Vagina (tissue), 2 donors: Measurements from ENCODE around the gene SLC1A2. TPM values are rescaled to one million over a fixed set of nuclear protein-coding genes. Genes with fewer than 3 reads are reported as not detected.
A peak's percentile ranks its signal among the peaks of the same experiment; 100 is the strongest.

Experiments
- DNase-seq, 2 donors: peaks; one replicate each; pipeline ENCODE4 v3.0.0-alpha.2; 2017; ENCODE audit errors: extremely low spot score in 2 of 2
- H3K27ac ChIP-seq: fragments of 200-600 bp; sonication (generic); one replicate; pipeline ENCODE4 v1.5.1; 2019
- H3K27me3 ChIP-seq: fragments of 200-600 bp; sonication (generic); one replicate; pipeline ENCODE4 v1.5.1; 2019
- H3K36me3 ChIP-seq, 2 donors: fragments of 200-600 bp; sonication (generic); one replicate each; pipeline ENCODE4 v1.5.1; 2017 to 2019
- H3K4me1 ChIP-seq: fragments of 200-600 bp; sonication (generic); one replicate; pipeline ENCODE4 v1.5.1; 2019
- H3K4me3 ChIP-seq, 2 donors: fragments of 200-600 bp; sonication (generic); 1 replicate in 1 of 2; 2 replicates in 1 of 2; pipeline ENCODE4 v1.5.1; 2016 to 2019
- H3K9me3 ChIP-seq: fragments of 200-600 bp; sonication (generic); one replicate; pipeline ENCODE4 v1.5.1; 2019
- POLR2A ChIP-seq, 2 donors: fragments of 450-650 bp; IDR thresholded peaks; one replicate each; pipeline ENCODE4 v1.6.1; 2017; ENCODE audit warnings: antibody characterized with exemption in 2 of 2, mild to moderate bottlenecking in 2 of 2, moderate library complexity in 2 of 2
- POLR2AphosphoS5 ChIP-seq, 2 donors: sonication (generic); formaldehyde crosslinking; IDR thresholded peaks; one replicate each; pipeline ENCODE4 v1.9.0; 2017; ENCODE audit warnings: antibody characterized with exemption in 2 of 2, mild to moderate bottlenecking in 2 of 2, low read depth in 1 of 2; ENCODE audit not compliant: insufficient read depth in 1 of 2
- intact Hi-C: fragments of 100-400 bp; cut with DNase I; formaldehyde crosslinking; loops from one replicate; pipeline ENCODE4 v1.15.1; 2023
- total RNA-seq: library from RNA; depleted of rRNA; stranded (reverse); fragments of >200 nt; gene quantifications from one replicate; pipeline ENCODE4 v1.2.3, GENCODE V29; 2016
- TF ChIP-seq, protein P1 (sequence below), 3 experiments: fragments of 450-650 bp in 2 of 3; fragments of 200-600 bp in 1 of 3; sonication (generic) in 1 of 3; IDR thresholded peaks; one replicate each; pipeline ENCODE4 v1.5.1; 2017 to 2019; ENCODE audit warnings: antibody characterized with exemption in 3 of 3, mild to moderate bottlenecking in 2 of 3, moderate library complexity in 2 of 3

The SLC1A2 gene
- total RNA-seq, 1 donor from 2014 or later, result 4.7 TPM

DNA sequence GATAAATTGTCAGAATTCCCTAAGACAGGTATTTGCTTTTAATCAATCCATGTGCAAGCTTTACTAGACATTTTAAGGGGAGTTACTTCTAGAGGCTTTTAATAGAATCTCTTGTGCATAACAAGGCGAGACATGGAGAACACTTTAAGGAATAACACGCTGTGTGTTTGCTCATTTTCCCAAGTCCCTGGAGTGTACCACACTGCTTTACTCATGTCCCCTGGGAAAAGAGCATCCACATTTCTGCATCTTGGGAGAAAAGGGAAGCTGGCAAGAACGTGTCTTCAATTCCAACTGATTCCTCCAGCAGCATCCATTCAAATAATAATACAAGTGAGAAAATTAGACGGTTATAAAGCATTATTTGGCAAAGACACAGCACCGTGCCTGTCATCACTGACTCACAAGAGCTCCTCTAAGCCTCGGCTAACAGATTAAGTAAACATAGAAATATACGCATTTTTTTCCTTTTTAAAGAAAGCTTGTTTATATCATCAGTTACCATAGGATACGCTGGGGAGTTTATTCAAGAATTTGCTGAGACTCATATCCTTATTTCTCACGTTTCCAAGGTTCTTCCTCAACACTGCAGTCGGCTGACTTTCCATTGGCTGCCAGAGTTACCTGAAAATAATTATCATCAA, 158.9 kb downstream of the SLC1A2 start:
- no peaks in the 10 kb centered on the region for H3K9me3 ChIP-seq
- H3K27me3 ChIP-seq, result no peaks in the 10 kb centered on the region
- peak in 1 of 2 donors; percentile 20 for TF ChIP-seq POLR2AphosphoS5 (IDR thresholded peaks at IDR 0.05; ENCODE audit: insufficient read depth in 1 of 2, low read depth in 1 of 2)
- TF ChIP-seq, protein P1, sequence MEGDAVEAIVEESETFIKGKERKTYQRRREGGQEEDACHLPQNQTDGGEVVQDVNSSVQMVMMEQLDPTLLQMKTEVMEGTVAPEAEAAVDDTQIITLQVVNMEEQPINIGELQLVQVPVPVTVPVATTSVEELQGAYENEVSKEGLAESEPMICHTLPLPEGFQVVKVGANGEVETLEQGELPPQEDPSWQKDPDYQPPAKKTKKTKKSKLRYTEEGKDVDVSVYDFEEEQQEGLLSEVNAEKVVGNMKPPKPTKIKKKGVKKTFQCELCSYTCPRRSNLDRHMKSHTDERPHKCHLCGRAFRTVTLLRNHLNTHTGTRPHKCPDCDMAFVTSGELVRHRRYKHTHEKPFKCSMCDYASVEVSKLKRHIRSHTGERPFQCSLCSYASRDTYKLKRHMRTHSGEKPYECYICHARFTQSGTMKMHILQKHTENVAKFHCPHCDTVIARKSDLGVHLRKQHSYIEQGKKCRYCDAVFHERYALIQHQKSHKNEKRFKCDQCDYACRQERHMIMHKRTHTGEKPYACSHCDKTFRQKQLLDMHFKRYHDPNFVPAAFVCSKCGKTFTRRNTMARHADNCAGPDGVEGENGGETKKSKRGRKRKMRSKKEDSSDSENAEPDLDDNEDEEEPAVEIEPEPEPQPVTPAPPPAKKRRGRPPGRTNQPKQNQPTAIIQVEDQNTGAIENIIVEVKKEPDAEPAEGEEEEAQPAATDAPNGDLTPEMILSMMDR (IDR thresholded peaks at IDR 0.05), result no peak
- H3K27ac ChIP-seq, result peak overlapping the region; percentile 43
- peaks cover 25% of the 10 kb centered on the region for H3K4me1 ChIP-seq
- intact Hi-C loops, result no loop called here
- H3K4me3 ChIP-seq, result no peak overlapping the region
- DNase-seq, result no peak
- no peaks in the 10 kb centered on the region for H3K36me3 ChIP-seq

DNA sequence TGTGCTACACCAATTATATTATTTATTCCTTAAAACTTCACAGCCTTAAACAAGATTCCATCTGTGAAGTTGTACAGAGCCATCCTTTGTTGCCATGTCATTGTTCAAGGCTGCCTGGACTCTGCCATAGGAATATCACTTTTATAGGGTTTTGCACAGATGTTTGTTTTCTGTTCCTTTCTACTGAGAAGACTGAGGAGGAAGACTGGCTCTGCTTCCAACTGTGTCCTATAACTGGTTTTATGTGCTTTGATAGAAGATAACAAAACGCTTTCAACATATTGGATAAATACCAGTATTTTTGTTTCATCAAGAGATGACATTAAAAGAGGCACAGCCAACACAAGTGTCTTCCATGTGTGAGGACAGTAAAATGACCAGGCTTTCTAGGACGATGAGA, 159.8 kb downstream of the SLC1A2 start:
- TF ChIP-seq POLR2AphosphoS5 (IDR thresholded peaks at IDR 0.05; ENCODE audit: insufficient read depth in 1 of 2, low read depth in 1 of 2) (no peak), POLR2A (IDR thresholded peaks at IDR 0.05) (no peak)
- TF ChIP-seq, protein P1 (IDR thresholded peaks at IDR 0.05), result no peak
- no peaks in the 10 kb centered on the region for H3K9me3 ChIP-seq
- H3K27ac ChIP-seq, result no peak overlapping the region
- no peaks in the 10 kb centered on the region for H3K36me3 ChIP-seq
- DNase-seq, result no peak
- H3K27me3 ChIP-seq, result no peaks in the 10 kb centered on the region
- peaks cover 25% of the 10 kb centered on the region for H3K4me1 ChIP-seq
- intact Hi-C loops, result no loop called here
- no peak overlapping the region for H3K4me3 ChIP-seq

DNA sequence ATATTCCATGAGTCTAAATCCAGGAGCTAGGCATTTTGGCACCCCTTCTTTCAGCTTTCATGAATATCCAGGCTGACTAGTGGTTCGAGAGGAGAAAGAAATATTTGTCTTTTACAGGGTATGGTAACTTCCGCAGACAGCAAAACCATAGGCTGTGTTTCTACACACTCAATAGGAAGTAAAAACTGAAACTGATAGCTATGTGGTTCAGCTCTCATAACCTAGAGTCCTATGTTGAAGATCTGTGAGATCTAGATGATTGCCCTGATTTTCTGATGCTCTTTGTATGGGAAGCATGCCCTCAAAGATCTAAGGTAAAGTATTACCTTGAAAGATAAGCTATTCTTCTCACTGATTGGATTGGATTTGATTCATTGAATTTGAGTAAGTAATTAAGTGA, 162.1 kb downstream of the SLC1A2 start:
- no peaks in the 10 kb centered on the region for H3K36me3 ChIP-seq
- no peak overlapping the region for H3K4me3 ChIP-seq
- no peak overlapping the region for H3K27ac ChIP-seq
- no peaks in the 10 kb centered on the region for H3K27me3 ChIP-seq
- peaks cover 30% of the 10 kb centered on the region for H3K4me1 ChIP-seq
- no peak for DNase-seq
- TF ChIP-seq, protein P1 (IDR thresholded peaks at IDR 0.05), result no peak
- TF ChIP-seq POLR2A (IDR thresholded peaks at IDR 0.05) (no peak), POLR2AphosphoS5 (IDR thresholded peaks at IDR 0.05; ENCODE audit: insufficient read depth in 1 of 2, low read depth in 1 of 2) (no peak)
- H3K9me3 ChIP-seq, result no peaks in the 10 kb centered on the region
- intact Hi-C loops, result no loop called here

DNA sequence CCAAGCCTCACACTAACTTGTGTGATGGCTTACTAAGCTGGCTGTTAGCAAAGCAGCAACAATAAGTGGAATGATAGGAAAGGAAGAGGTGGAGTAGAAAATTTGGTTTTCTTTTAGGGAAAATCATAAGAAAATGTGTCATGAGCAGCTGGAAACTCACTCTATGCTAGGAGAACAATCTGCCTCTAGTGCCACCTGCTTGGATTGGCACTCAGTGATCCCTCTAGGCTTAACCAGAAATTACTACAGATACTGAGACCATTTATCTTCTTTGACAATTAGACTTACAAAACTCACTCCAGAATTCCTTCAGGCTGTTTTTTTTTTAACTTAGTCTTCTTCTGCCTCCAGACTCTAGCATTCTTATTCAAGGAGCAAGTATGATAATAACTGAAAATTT, 163.1 kb downstream of the SLC1A2 start:
- no peak overlapping the region for H3K4me3 ChIP-seq
- H3K9me3 ChIP-seq, result no peaks in the 10 kb centered on the region
- no peak overlapping the region for H3K27ac ChIP-seq
- no peaks in the 10 kb centered on the region for H3K36me3 ChIP-seq
- H3K4me1 ChIP-seq, result peaks cover 30% of the 10 kb centered on the region
- no peak for DNase-seq
- no peaks in the 10 kb centered on the region for H3K27me3 ChIP-seq
- no peak for TF ChIP-seq POLR2AphosphoS5 (IDR thresholded peaks at IDR 0.05; ENCODE audit: insufficient read depth in 1 of 2, low read depth in 1 of 2)
- no peak for TF ChIP-seq POLR2A (IDR thresholded peaks at IDR 0.05)
- TF ChIP-seq, protein P1 (IDR thresholded peaks at IDR 0.05), result no peak
- intact Hi-C loops, result no loop called here

DNA sequence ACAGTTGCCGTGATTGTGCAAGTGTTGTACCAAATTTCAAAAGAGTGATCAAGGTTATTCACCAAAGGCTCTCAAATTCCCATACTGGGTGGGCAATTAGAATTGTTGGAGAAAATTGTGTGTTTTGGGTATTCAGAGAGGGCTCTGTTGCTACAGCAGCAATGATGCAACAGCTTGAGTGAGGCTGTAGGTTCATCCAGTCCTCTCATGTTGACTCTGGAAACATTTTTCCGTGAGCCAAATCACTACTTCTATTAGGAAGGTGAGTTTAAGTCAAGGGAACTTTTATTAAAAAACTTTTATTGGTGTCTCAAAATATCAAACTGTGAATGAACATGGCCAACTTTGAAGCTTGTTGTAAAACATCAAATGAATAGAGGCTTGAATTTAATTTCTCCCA, 163.8 kb downstream of the SLC1A2 start:
- intact Hi-C loops, result no loop called here
- Histone ChIP-seq H3K4me3 (no peak overlapping the region), H3K27me3 (no peaks in the 10 kb centered on the region), H3K27ac (no peak overlapping the region), H3K4me1 (peaks cover 24% of the 10 kb centered on the region), H3K9me3 (no peaks in the 10 kb centered on the region), H3K36me3 (no peaks in the 10 kb centered on the region)
- no peak for TF ChIP-seq POLR2AphosphoS5 (IDR thresholded peaks at IDR 0.05; ENCODE audit: insufficient read depth in 1 of 2, low read depth in 1 of 2)
- DNase-seq, result no peak
